Measurements from ENCODE around the gene APOL1. TPM values are rescaled to one million over a fixed set of nuclear protein-coding genes. Genes with fewer than 3 reads are reported as not detected.
A peak's percentile ranks its signal among the peaks of the same experiment; 100 is the strongest.

The APOL1 gene
- total RNA-seq, 1 donor from 2014 or later: 85.8 TPM

GRCh38 chr22:36302439-36303114 is 49.6 kb downstream of the APOL1 start:
- Histone ChIP-seq H3K36me3 (peaks cover 100% of the 10 kb centered on the region), H3K27ac (no peak overlapping the region)
- ATAC-seq: no peak

GRCh38 chr22:36303115-36303467 is 50.2 kb downstream of the APOL1 start:
- intact Hi-C loops (cut with DNase I): loop anchor here (10.0 kb wide), 1 partner anchor 172 kb away; no protein-coding TSS in a partner anchor
- no peak for TF ChIP-seq CTCF (IDR thresholded peaks at IDR 0.05)
- ATAC-seq: no peak
- Histone ChIP-seq H3K27ac (no peak overlapping the region), H3K9me3 (no peaks in the 10 kb centered on the region), H3K27me3 (ENCODE audit: low read depth) (no peaks in the 10 kb centered on the region), H3K36me3 (peaks cover 100% of the 10 kb centered on the region), H3K4me3 (no peak overlapping the region), H3K4me1 (peaks cover 7% of the 10 kb centered on the region)
- DNase-seq: no peak

More at GRCh38 chr22:36302439-36303114, 49.6 kb downstream of the APOL1 start:
- Histone ChIP-seq H3K4me1 (peaks cover 7% of the 10 kb centered on the region), H3K4me3 (no peak overlapping the region), H3K27me3 (ENCODE audit: low read depth) (no peaks in the 10 kb centered on the region), H3K9me3 (no peaks in the 10 kb centered on the region)
- intact Hi-C loops (cut with DNase I): loop anchor here (10.0 kb wide), 1 partner anchor 172 kb away; no protein-coding TSS in a partner anchor
- DNase-seq: no peak
- TF ChIP-seq CTCF (IDR thresholded peaks at IDR 0.05): no peak

GRCh38 chr22:36303874-36304273 is 50.9 kb downstream of the APOL1 start:
- Histone ChIP-seq H3K36me3 (peaks cover 100% of the 10 kb centered on the region), H3K4me1 (peaks cover 7% of the 10 kb centered on the region), H3K9me3 (no peaks in the 10 kb centered on the region), H3K27ac (no peak overlapping the region), H3K27me3 (ENCODE audit: low read depth) (no peaks in the 10 kb centered on the region), H3K4me3 (no peak overlapping the region)
- no peak for TF ChIP-seq CTCF (IDR thresholded peaks at IDR 0.05)
- intact Hi-C loops (cut with DNase I): loop anchor here (10.0 kb wide), 1 partner anchor 171 kb away; no protein-coding TSS in a partner anchor
- ATAC-seq (peak; percentile 50 to 67), DNase-seq (no peak)

- ATAC-seq (no peak), DNase-seq (no peak)
- intact Hi-C loops (cut with DNase I): loop anchor here (10.0 kb wide), 1 partner anchor 170 kb away; no protein-coding TSS in a partner anchor
- Histone ChIP-seq H3K27me3 (ENCODE audit: low read depth) (no peaks in the 10 kb centered on the region), H3K27ac (no peak overlapping the region), H3K4me3 (no peak overlapping the region), H3K4me1 (peaks cover 7% of the 10 kb centered on the region), H3K36me3 (peaks cover 100% of the 10 kb centered on the region), H3K9me3 (no peaks in the 10 kb centered on the region)
- no peak for TF ChIP-seq CTCF (IDR thresholded peaks at IDR 0.05)
Observed at GRCh38 chr22:36304429-36304828, 51.5 kb downstream of the APOL1 start.

GRCh38 chr22:36305813-36306212 is 52.9 kb downstream of the APOL1 start:
- no peak for DNase-seq
- ATAC-seq: no peak
- no peak overlapping the region for H3K27ac ChIP-seq

More at GRCh38 chr22:36305813-36306212, 52.9 kb downstream of the APOL1 start:
- Histone ChIP-seq H3K4me1 (peaks cover 7% of the 10 kb centered on the region), H3K4me3 (no peak overlapping the region), H3K9me3 (no peaks in the 10 kb centered on the region), H3K27me3 (ENCODE audit: low read depth) (no peaks in the 10 kb centered on the region), H3K36me3 (peaks cover 100% of the 10 kb centered on the region)
- no peak for TF ChIP-seq CTCF (IDR thresholded peaks at IDR 0.05)
- intact Hi-C loops (cut with DNase I): loop anchor here (10.0 kb wide), 1 partner anchor 169 kb away; no protein-coding TSS in a partner anchor

Data from lower lobe of right lung (tissue), 2 donors.